SK-N-MC (cell line): Measurements from ENCODE around the gene SPRY1.

ENCODE experiments used
- EZH2 ChIP-seq: fragments of 200-600 bp; sonication (generic); IDR thresholded peaks from one replicate; pipeline ENCODE4 v1.6.1; 2017; ENCODE audit warnings: antibody characterized with exemption
- FOXP2 ChIP-seq: optimal IDR thresholded peaks from 2 replicates; pipeline ENCODE3; 2011; ENCODE audit warnings: mild to moderate bottlenecking, moderate library complexity; ENCODE audit not compliant: insufficient read depth; ENCODE audit errors: extremely low read length, control extremely low read depth
- POLR2AphosphoS5 ChIP-seq: IDR thresholded peaks from 2 replicates; pipeline ENCODE4 v1.6.1; 2012; ENCODE audit warnings: mild to moderate bottlenecking, low read depth, low read length, borderline replicate concordance

DNA sequence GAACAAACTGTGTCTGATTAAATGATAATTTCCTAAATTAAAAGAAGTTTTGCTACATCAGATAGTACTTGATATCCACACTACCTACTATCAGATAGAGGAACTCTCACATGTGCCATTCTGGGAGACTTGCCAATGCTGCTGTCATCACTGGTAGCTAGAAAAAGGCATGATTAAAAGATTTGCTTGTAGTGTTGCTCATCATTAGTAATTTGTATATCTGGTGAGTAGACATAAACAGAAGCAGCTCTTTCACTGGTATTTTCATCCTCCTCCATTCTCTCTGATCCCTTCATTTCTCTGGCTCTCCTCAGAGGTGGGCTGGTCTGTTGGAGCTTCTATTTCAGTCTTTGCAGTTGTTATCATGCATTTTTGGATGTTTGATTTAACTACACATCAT, 56.0 kb downstream of the SPRY1 start:
- TF ChIP-seq POLR2AphosphoS5 (no peak), EZH2 (no peak), FOXP2 (peak; percentile 31)
